Measurements from ENCODE around the gene TULP1. TPM values are rescaled to one million over a fixed set of nuclear protein-coding genes. Genes with fewer than 3 reads are reported as not detected.

The TULP1 gene
- total and polyA plus RNA-seq, 2 of the 8 experiments (the other 6 are each of a cell fraction or from before 2014, with no cell fraction given): 3.2 to 6.8 TPM

DNA sequence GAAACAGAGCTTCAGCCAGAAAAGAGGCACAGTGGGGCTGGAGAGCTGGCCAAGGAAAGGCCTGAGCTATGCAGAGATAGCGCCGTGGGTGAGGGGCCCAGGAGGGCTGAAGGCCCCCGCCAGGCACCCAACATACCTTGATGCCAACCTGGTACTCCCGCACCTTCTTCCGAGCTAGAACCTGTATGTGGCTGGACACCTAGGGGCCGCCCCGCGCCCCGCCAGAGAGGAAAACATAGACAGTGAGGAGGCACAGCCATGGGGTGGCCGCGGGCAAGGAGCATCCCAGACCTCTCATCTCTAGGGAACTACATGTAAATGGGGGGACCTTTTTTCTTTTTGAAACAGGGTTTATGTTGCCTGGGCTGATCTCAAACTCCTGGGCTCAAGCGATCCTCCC, 32.5 kb downstream of the TULP1 start (continued):
- TF ChIP-seq, protein P1, sequence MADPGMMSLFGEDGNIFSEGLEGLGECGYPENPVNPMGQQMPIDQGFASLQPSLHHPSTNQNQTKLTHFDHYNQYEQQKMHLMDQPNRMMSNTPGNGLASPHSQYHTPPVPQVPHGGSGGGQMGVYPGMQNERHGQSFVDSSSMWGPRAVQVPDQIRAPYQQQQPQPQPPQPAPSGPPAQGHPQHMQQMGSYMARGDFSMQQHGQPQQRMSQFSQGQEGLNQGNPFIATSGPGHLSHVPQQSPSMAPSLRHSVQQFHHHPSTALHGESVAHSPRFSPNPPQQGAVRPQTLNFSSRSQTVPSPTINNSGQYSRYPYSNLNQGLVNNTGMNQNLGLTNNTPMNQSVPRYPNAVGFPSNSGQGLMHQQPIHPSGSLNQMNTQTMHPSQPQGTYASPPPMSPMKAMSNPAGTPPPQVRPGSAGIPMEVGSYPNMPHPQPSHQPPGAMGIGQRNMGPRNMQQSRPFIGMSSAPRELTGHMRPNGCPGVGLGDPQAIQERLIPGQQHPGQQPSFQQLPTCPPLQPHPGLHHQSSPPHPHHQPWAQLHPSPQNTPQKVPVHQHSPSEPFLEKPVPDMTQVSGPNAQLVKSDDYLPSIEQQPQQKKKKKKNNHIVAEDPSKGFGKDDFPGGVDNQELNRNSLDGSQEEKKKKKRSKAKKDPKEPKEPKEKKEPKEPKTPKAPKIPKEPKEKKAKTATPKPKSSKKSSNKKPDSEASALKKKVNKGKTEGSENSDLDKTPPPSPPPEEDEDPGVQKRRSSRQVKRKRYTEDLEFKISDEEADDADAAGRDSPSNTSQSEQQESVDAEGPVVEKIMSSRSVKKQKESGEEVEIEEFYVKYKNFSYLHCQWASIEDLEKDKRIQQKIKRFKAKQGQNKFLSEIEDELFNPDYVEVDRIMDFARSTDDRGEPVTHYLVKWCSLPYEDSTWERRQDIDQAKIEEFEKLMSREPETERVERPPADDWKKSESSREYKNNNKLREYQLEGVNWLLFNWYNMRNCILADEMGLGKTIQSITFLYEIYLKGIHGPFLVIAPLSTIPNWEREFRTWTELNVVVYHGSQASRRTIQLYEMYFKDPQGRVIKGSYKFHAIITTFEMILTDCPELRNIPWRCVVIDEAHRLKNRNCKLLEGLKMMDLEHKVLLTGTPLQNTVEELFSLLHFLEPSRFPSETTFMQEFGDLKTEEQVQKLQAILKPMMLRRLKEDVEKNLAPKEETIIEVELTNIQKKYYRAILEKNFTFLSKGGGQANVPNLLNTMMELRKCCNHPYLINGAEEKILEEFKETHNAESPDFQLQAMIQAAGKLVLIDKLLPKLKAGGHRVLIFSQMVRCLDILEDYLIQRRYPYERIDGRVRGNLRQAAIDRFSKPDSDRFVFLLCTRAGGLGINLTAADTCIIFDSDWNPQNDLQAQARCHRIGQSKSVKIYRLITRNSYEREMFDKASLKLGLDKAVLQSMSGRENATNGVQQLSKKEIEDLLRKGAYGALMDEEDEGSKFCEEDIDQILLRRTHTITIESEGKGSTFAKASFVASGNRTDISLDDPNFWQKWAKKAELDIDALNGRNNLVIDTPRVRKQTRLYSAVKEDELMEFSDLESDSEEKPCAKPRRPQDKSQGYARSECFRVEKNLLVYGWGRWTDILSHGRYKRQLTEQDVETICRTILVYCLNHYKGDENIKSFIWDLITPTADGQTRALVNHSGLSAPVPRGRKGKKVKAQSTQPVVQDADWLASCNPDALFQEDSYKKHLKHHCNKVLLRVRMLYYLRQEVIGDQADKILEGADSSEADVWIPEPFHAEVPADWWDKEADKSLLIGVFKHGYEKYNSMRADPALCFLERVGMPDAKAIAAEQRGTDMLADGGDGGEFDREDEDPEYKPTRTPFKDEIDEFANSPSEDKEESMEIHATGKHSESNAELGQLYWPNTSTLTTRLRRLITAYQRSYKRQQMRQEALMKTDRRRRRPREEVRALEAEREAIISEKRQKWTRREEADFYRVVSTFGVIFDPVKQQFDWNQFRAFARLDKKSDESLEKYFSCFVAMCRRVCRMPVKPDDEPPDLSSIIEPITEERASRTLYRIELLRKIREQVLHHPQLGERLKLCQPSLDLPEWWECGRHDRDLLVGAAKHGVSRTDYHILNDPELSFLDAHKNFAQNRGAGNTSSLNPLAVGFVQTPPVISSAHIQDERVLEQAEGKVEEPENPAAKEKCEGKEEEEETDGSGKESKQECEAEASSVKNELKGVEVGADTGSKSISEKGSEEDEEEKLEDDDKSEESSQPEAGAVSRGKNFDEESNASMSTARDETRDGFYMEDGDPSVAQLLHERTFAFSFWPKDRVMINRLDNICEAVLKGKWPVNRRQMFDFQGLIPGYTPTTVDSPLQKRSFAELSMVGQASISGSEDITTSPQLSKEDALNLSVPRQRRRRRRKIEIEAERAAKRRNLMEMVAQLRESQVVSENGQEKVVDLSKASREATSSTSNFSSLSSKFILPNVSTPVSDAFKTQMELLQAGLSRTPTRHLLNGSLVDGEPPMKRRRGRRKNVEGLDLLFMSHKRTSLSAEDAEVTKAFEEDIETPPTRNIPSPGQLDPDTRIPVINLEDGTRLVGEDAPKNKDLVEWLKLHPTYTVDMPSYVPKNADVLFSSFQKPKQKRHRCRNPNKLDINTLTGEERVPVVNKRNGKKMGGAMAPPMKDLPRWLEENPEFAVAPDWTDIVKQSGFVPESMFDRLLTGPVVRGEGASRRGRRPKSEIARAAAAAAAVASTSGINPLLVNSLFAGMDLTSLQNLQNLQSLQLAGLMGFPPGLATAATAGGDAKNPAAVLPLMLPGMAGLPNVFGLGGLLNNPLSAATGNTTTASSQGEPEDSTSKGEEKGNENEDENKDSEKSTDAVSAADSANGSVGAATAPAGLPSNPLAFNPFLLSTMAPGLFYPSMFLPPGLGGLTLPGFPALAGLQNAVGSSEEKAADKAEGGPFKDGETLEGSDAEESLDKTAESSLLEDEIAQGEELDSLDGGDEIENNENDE (IDR thresholded peaks at IDR 0.05; ENCODE audit: insufficient replicate concordance, low read length): no peak
- TF ChIP-seq RFX5 (IDR thresholded peaks at IDR 0.05; ENCODE audit: borderline replicate concordance, low read depth, low read length): no peak
- TF ChIP-seq RXRA (IDR thresholded peaks at IDR 0.05; ENCODE audit: insufficient read depth, low read depth, low read length): no peak
- no peak for TF ChIP-seq CBX8 (IDR thresholded peaks at IDR 0.05; ENCODE audit: borderline replicate concordance, low read depth, low read length)
- no peak for TF ChIP-seq BACH1 (IDR thresholded peaks at IDR 0.05; ENCODE audit: low read length)
